Ovary (tissue), 3 donors: ENCODE data around the gene GREM2.

Source experiments
- POLR2A ChIP-seq: fragments of 450-650 bp; IDR thresholded peaks from one replicate; pipeline ENCODE4 v1.6.1; 2017; ENCODE audit warnings: antibody characterized with exemption, mild to moderate bottlenecking, moderate library complexity
- TF ChIP-seq, protein P1 (sequence below), 3 donors: fragments of 450-650 bp in 2 of 3; fragments of 200-600 bp in 1 of 3; IDR thresholded peaks; one replicate each; pipeline versions ENCODE4 v1.5.1 to v1.8.0; 2016 to 2022; ENCODE audit warnings: antibody characterized with exemption in 3 of 3, mild to moderate bottlenecking in 1 of 3
- donor health status: DM: no; HTN: no; CAD: no.

DNA sequence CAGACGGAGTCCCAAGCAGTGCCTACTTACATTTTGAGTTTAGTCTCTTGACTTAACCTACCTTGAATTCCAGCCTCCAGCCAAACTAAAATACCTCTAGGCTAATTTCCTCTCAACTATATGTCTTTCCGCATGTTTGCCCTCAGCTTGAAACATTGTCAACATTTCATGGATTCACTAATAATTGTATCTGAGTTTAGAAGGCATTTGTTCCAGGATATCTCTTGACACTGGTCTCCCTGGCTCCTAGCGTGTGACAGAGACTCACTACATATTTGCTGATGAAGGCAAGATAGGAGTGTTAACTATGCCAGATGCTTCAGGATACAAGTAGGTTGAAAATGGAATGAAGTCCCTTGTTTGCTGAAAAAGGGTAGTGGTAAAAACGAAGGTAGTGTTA is 136.1 kb downstream of the GREM2 start:
- TF ChIP-seq, protein P1, sequence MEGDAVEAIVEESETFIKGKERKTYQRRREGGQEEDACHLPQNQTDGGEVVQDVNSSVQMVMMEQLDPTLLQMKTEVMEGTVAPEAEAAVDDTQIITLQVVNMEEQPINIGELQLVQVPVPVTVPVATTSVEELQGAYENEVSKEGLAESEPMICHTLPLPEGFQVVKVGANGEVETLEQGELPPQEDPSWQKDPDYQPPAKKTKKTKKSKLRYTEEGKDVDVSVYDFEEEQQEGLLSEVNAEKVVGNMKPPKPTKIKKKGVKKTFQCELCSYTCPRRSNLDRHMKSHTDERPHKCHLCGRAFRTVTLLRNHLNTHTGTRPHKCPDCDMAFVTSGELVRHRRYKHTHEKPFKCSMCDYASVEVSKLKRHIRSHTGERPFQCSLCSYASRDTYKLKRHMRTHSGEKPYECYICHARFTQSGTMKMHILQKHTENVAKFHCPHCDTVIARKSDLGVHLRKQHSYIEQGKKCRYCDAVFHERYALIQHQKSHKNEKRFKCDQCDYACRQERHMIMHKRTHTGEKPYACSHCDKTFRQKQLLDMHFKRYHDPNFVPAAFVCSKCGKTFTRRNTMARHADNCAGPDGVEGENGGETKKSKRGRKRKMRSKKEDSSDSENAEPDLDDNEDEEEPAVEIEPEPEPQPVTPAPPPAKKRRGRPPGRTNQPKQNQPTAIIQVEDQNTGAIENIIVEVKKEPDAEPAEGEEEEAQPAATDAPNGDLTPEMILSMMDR (IDR thresholded peaks at IDR 0.05): no peak
- TF ChIP-seq POLR2A: no peak
